SH-SY5Y (cell line): ENCODE measurements around the gene PGR.

Experiments used
- GATA2 ChIP-seq: IDR thresholded peaks from 2 replicates; pipeline ENCODE4 v1.6.1; 2011; ENCODE audit warnings: mild to moderate bottlenecking, low read depth, low read length
- GATA3 ChIP-seq: IDR thresholded peaks from 2 replicates; pipeline ENCODE4 v1.6.1; 2011; ENCODE audit warnings: low read depth, mild to moderate bottlenecking, low read length, moderate library complexity

GRCh38 chr11:101003468-101003867 lies 126.1 kb downstream of the PGR start:
- TF ChIP-seq GATA2 (no peak), GATA3 (no peak)
